ENCODE data around the gene DNM3. TPM values are rescaled to one million over a fixed set of nuclear protein-coding genes. Genes with fewer than 3 reads are reported as not detected.
A peak's percentile ranks its signal among the peaks of the same experiment; 100 is the strongest.
"Not testable (repeated sequence)": the region's sequence is repeated elsewhere in the genome, so short reads cannot be mapped to it uniquely, and the experiment has no call there.

The DNM3 gene
- total RNA-seq, 1 experiment from 2014 or later: 0.71 TPM

GRCh38 chr1:172019976-172020375 lies 178.7 kb downstream of the DNM3 start:
- Histone ChIP-seq H3K27ac (ENCODE audit: low read depth, low read length, poor library complexity, severe bottlenecking) (no peak overlapping the region), H3K9me3 (ENCODE audit: low read depth, low read length, poor library complexity, severe bottlenecking) (no peaks in the 10 kb centered on the region), H3K36me3 (ENCODE audit: insufficient read depth, low read length, poor library complexity, severe bottlenecking) (no peaks in the 10 kb centered on the region), H3K27me3 (replicated peaks; ENCODE audit: insufficient read depth, low read depth, low read length, poor library complexity) (no peaks in the 10 kb centered on the region), H3K4me1 (ENCODE audit: insufficient read depth, low read length, poor library complexity, severe bottlenecking) (no peaks in the 10 kb centered on the region), H3K4me3 (ENCODE audit: low read depth, low read length, poor library complexity, severe bottlenecking) (no peak overlapping the region)
- CTCF ChIA-PET: no interaction called here
- no peak for TF ChIP-seq EZH2 (IDR thresholded peaks at IDR 0.05; ENCODE audit: borderline replicate concordance, low read depth, low read length, poor library complexity, severe bottlenecking)
- TF ChIP-seq, protein P1, sequence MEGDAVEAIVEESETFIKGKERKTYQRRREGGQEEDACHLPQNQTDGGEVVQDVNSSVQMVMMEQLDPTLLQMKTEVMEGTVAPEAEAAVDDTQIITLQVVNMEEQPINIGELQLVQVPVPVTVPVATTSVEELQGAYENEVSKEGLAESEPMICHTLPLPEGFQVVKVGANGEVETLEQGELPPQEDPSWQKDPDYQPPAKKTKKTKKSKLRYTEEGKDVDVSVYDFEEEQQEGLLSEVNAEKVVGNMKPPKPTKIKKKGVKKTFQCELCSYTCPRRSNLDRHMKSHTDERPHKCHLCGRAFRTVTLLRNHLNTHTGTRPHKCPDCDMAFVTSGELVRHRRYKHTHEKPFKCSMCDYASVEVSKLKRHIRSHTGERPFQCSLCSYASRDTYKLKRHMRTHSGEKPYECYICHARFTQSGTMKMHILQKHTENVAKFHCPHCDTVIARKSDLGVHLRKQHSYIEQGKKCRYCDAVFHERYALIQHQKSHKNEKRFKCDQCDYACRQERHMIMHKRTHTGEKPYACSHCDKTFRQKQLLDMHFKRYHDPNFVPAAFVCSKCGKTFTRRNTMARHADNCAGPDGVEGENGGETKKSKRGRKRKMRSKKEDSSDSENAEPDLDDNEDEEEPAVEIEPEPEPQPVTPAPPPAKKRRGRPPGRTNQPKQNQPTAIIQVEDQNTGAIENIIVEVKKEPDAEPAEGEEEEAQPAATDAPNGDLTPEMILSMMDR (conservative IDR thresholded peaks at IDR 0.05; ENCODE audit: low read depth, low read length): no peak
- no peak for DNase-seq (ENCODE audit: low spot score)
- POLR2A ChIA-PET (ENCODE audit: low non-redundant PET): no interaction called here
- BruUV-seq (replicated peaks): no TSS peak
- intact Hi-C loops (cut with micrococcal nuclease; ENCODE audit: unreplicated experiment): no loop called here

GRCh38 chr1:172024516-172024915 lies 183.2 kb downstream of the DNM3 start:
- Histone ChIP-seq H3K27ac (ENCODE audit: low read depth, low read length, poor library complexity, severe bottlenecking) (no peak overlapping the region), H3K27me3 (replicated peaks; ENCODE audit: insufficient read depth, low read depth, low read length, poor library complexity) (no peaks in the 10 kb centered on the region), H3K9me3 (ENCODE audit: low read depth, low read length, poor library complexity, severe bottlenecking) (no peaks in the 10 kb centered on the region), H3K4me1 (ENCODE audit: insufficient read depth, low read length, poor library complexity, severe bottlenecking) (no peaks in the 10 kb centered on the region), H3K36me3 (ENCODE audit: insufficient read depth, low read length, poor library complexity, severe bottlenecking) (no peaks in the 10 kb centered on the region), H3K4me3 (ENCODE audit: low read depth, low read length, poor library complexity, severe bottlenecking) (no peak overlapping the region)
- no peak for DNase-seq (ENCODE audit: low spot score)
- CTCF ChIA-PET: no interaction called here
- POLR2A ChIA-PET (ENCODE audit: low non-redundant PET): no interaction called here
- intact Hi-C loops (cut with micrococcal nuclease; ENCODE audit: unreplicated experiment): no loop called here
- no peak for TF ChIP-seq EZH2 (IDR thresholded peaks at IDR 0.05; ENCODE audit: borderline replicate concordance, low read depth, low read length, poor library complexity, severe bottlenecking)
- TF ChIP-seq, protein P1 (conservative IDR thresholded peaks at IDR 0.05; ENCODE audit: low read depth, low read length): no peak
- no TSS peak for BruUV-seq (replicated peaks)

DNA sequence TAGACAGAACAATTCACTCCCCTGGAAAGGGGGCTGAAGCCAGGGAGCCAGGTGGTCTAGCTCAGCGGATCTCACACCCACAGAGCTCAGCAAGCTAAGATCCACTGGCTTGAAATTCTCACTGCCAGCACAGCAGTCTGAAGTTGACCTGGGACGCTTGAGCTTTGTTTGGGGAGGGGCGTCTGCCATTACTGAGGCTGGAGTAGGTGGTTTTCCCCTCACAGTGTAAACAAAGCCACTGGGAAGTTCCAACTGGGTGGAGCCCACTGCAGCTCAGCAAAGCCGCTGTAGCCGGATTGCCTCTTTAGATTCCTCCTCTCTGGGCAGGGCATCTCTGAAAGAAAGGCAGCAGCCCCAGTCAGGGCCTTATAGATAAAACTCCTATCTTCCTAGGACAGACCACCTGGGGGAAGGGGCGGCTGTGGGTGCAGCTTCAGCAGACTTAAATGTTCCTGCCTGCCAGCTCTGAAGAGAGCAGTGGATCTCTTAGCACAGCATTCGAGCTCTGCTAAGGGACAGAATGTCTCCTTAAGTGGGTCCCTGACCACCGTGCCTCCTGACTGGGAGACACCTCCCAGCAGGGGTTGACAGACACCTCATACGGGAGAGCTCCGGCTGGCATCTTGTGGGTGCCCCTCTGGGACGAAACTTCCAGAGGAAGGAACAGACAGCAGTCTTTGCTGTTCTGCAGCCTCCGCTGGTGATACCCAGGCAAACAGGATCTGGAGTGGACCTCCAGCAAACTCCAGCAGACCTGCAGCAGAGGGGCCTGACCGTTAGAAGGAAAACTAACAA lies 183.8 kb downstream of the DNM3 start:
- H3K9me3 ChIP-seq (ENCODE audit: low read depth, low read length, poor library complexity, severe bottlenecking); H3K27me3 ChIP-seq (replicated peaks; ENCODE audit: insufficient read depth, low read depth, low read length, poor library complexity); H3K4me3 ChIP-seq (ENCODE audit: low read depth, low read length, poor library complexity, severe bottlenecking); POLR2A ChIA-PET (ENCODE audit: low non-redundant PET); DNase-seq (ENCODE audit: low spot score); H3K27ac ChIP-seq (ENCODE audit: low read depth, low read length, poor library complexity, severe bottlenecking); CTCF ChIA-PET; H3K4me1 ChIP-seq (ENCODE audit: insufficient read depth, low read length, poor library complexity, severe bottlenecking); intact Hi-C loops (cut with micrococcal nuclease; ENCODE audit: unreplicated experiment); BruUV-seq (replicated peaks); H3K36me3 ChIP-seq (ENCODE audit: insufficient read depth, low read length, poor library complexity, severe bottlenecking): not testable (repeated sequence)

DNA sequence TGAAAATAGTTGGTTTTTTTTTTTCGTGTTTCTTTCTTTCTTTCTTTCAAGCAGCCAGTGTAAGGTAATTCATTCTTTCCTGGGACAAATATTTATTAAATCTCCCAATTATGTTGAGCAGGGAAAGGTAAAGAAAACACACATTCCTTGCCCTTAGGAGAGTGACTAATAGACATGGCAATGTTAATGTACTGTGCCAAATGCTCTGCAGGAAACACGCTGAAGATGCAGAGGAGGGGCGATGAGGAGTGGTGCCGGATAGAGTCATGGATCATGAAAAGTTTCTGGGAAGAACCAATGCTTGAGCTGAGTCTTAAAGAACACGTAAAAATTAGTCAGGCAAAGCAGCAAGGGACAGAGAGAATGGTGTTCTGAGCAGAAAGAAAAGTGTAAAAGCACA lies 199.2 kb downstream of the DNM3 start:
- Histone ChIP-seq H3K4me3 (ENCODE audit: low read depth, low read length, poor library complexity, severe bottlenecking) (no peak overlapping the region), H3K27me3 (replicated peaks; ENCODE audit: insufficient read depth, low read depth, low read length, poor library complexity) (no peaks in the 10 kb centered on the region), H3K4me1 (ENCODE audit: insufficient read depth, low read length, poor library complexity, severe bottlenecking) (peaks cover 24% of the 10 kb centered on the region), H3K36me3 (ENCODE audit: insufficient read depth, low read length, poor library complexity, severe bottlenecking) (no peaks in the 10 kb centered on the region), H3K9me3 (ENCODE audit: low read depth, low read length, poor library complexity, severe bottlenecking) (no peaks in the 10 kb centered on the region), H3K27ac (ENCODE audit: low read depth, low read length, poor library complexity, severe bottlenecking) (no peak overlapping the region)
- ChIA-PET POLR2A (ENCODE audit: low non-redundant PET) (no interaction called here), CTCF (no interaction called here)
- TF ChIP-seq, protein P1 (conservative IDR thresholded peaks at IDR 0.05; ENCODE audit: low read depth, low read length): no peak
- no peak for TF ChIP-seq EZH2 (IDR thresholded peaks at IDR 0.05; ENCODE audit: borderline replicate concordance, low read depth, low read length, poor library complexity, severe bottlenecking)
- intact Hi-C loops (cut with micrococcal nuclease; ENCODE audit: unreplicated experiment): loop anchor here (5.0 kb wide), 1 partner anchor 102 kb away; no protein-coding TSS in a partner anchor
- DNase-seq (ENCODE audit: low spot score): peak; percentile 6
- BruUV-seq (replicated peaks): no TSS peak

Data from A673 (cell line).